H1 (cell line): Measurements from ENCODE around the gene FXYD5. TPM values are rescaled to one million over a fixed set of nuclear protein-coding genes. Genes with fewer than 3 reads are reported as not detected.
A peak's percentile ranks its signal among the peaks of the same experiment; 100 is the strongest.

Source experiments
- CTCF ChIA-PET: fragments of 300-600 bp; sonication (Branson Sonifier 250); formaldehyde crosslinking; loops from one replicate; lab custom pipeline; 2021; ENCODE audit not compliant: partially characterized antibody; lab: Charles Lee
- POLR2A ChIA-PET: fragments of 300-600 bp; sonication (Branson Sonifier 250); formaldehyde crosslinking; loops from one replicate; lab custom pipeline; 2021; ENCODE audit warnings: inconsistent platforms; ENCODE audit not compliant: partially characterized antibody; lab: Charles Lee
- DNase-seq, 2 experiments: peaks; one replicate each; pipeline versions ENCODE4 v3.0.0 to v3.0.0-alpha.2; 2010 to 2022; ENCODE audit warnings: low spot score in 2 of 2, low read depth in 1 of 2, mixed read lengths in 1 of 2
- FAIRE-seq: peaks from 2 replicates; lab custom pipeline; 2011; peaks lifted over from hg19 to GRCh38; lab: Jason Lieb, UNC
- H2AFZ ChIP-seq: 2 replicates; pipeline ENCODE4 v1.8.1; 2012; ENCODE audit warnings: low read length, inconsistent platforms
- H2AK5ac ChIP-seq: 2 replicates; pipeline ENCODE4 v1.6.1; 2013; ENCODE audit warnings: low read depth, low read length
- H2BK120ac ChIP-seq: replicated peaks from 2 replicates; pipeline ENCODE3; 2013; ENCODE audit warnings: low read depth, low read length, inconsistent platforms
- H2BK12ac ChIP-seq: 2 replicates; pipeline ENCODE4 v1.6.1; 2013; ENCODE audit warnings: low read depth, low read length
- H2BK15ac ChIP-seq: 2 replicates; pipeline ENCODE4 v1.6.1; 2013; ENCODE audit warnings: low read length
- H2BK20ac ChIP-seq: 2 replicates; pipeline ENCODE4 v1.6.1; 2013; ENCODE audit warnings: low read length
- H2BK5ac ChIP-seq: 2 replicates; pipeline ENCODE4 v1.6.1; 2013; ENCODE audit warnings: low read depth, low read length
- H3K14ac ChIP-seq: 2 replicates; pipeline ENCODE4 v1.6.1; 2013; ENCODE audit warnings: inconsistent platforms; ENCODE audit not compliant: insufficient read length
- H3K18ac ChIP-seq: 2 replicates; pipeline ENCODE4 v1.6.1; 2013; ENCODE audit warnings: low read length; ENCODE audit errors: extremely low read depth
- H3K23ac ChIP-seq: 2 replicates; pipeline ENCODE4 v1.6.1; 2013; ENCODE audit warnings: inconsistent platforms; ENCODE audit not compliant: insufficient read length
- H3K23me2 ChIP-seq: 2 replicates; pipeline ENCODE4 v1.6.1; 2013; ENCODE audit warnings: low read depth, low read length
- H3K27ac ChIP-seq: 2 replicates; pipeline ENCODE4 v1.6.1; 2011; ENCODE audit warnings: low read depth, low read length, inconsistent platforms
- H3K27me3 ChIP-seq, 4 experiments: replicated peaks in 1 of 4; 1 replicate in 1 of 4; 2 replicates in 3 of 4; pipeline versions ENCODE4 v1.6.1 to v1.8.1; 2011 to 2013; ENCODE audit warnings: low read length in 3 of 4, mild to moderate bottlenecking in 3 of 4, inconsistent platforms in 2 of 4, mixed read lengths in 2 of 4, moderate library complexity in 1 of 4; ENCODE audit not compliant: control insufficient read depth in 3 of 4, insufficient read depth in 3 of 4; ENCODE audit errors: extremely low read depth in 1 of 4
- H3K36me3 ChIP-seq, 4 experiments: 2 replicates each; pipeline versions ENCODE4 v1.6.1 to v1.8.1; 2011 to 2013; ENCODE audit warnings: mild to moderate bottlenecking in 4 of 4, low read length in 3 of 4, moderate library complexity in 2 of 4, control low read depth in 1 of 4, inconsistent platforms in 1 of 4; ENCODE audit not compliant: insufficient read depth in 4 of 4, control insufficient read depth in 2 of 4
- H3K4ac ChIP-seq: replicated peaks from 2 replicates; pipeline ENCODE3; 2013; ENCODE audit warnings: low read length, low read depth, mixed read lengths, inconsistent platforms; ENCODE audit not compliant: insufficient read length
- H3K4me1 ChIP-seq, 4 experiments: replicated peaks in 1 of 4; 1 replicate in 1 of 4; 2 replicates in 3 of 4; pipeline versions ENCODE4 v1.6.1 to v1.8.1; 2011 to 2013; ENCODE audit warnings: low read length in 3 of 4, inconsistent platforms in 2 of 4, mixed read lengths in 1 of 4; ENCODE audit not compliant: insufficient read depth in 4 of 4, control insufficient read depth in 3 of 4
- H3K4me2 ChIP-seq, 2 experiments: 2 replicates each; pipeline versions ENCODE4 v1.6.1 to v1.8.1; 2011 to 2013; ENCODE audit warnings: low read depth in 2 of 2, low read length in 2 of 2, control low read depth in 1 of 2, inconsistent platforms in 1 of 2, mild to moderate bottlenecking in 1 of 2; ENCODE audit not compliant: insufficient read depth in 1 of 2
- H3K4me3 ChIP-seq, 4 experiments: fragments of 200-600, 300-600 bp in 1 of 4; sonication (generic), shearing (Covaris generic), sonication (Bioruptor Twin) in 1 of 4; 2 replicates each; pipeline versions ENCODE4 v1.5.1 to v1.8.1; 2011 to 2016; ENCODE audit warnings: low read length in 4 of 4, low read depth in 3 of 4, control low read depth in 2 of 4, inconsistent platforms in 2 of 4, mild to moderate bottlenecking in 2 of 4, mixed read lengths in 1 of 4, moderate library complexity in 1 of 4; ENCODE audit not compliant: insufficient read depth in 2 of 4; ENCODE audit errors: extremely low read depth in 1 of 4
- H3K56ac ChIP-seq: replicated peaks from 2 replicates; pipeline ENCODE3; 2013; ENCODE audit warnings: low read depth, mild to moderate bottlenecking, mixed read lengths, low read length, inconsistent platforms; ENCODE audit not compliant: insufficient read length
- H3K79me1 ChIP-seq: 2 replicates; pipeline ENCODE4 v1.6.1; 2013; ENCODE audit warnings: low read depth, low read length, control low read depth
- H3K79me2 ChIP-seq, 2 experiments: 2 replicates each; pipeline versions ENCODE4 v1.6.1 to v1.8.1; 2012 to 2013; ENCODE audit warnings: low read length in 2 of 2, mild to moderate bottlenecking in 2 of 2, inconsistent platforms in 1 of 2; ENCODE audit not compliant: insufficient read depth in 2 of 2, control insufficient read depth in 1 of 2
- H3K9ac ChIP-seq, 4 experiments: replicated peaks in 1 of 4; 1 replicate in 1 of 4; 2 replicates in 3 of 4; pipeline versions ENCODE4 v1.6.1 to v1.8.1; 2011 to 2013; ENCODE audit warnings: low read depth in 3 of 4, low read length in 3 of 4, control low read depth in 2 of 4, mild to moderate bottlenecking in 2 of 4, moderate library complexity in 2 of 4, inconsistent platforms in 1 of 4; ENCODE audit errors: extremely low read depth in 1 of 4
- H3K9me3 ChIP-seq, 2 experiments: 2 replicates each; pipeline versions ENCODE4 v1.6.1 to v1.8.1; 2012 to 2013; ENCODE audit warnings: mild to moderate bottlenecking in 2 of 2, moderate library complexity in 2 of 2, control low read depth in 1 of 2, inconsistent platforms in 1 of 2, low read depth in 1 of 2, low read length in 1 of 2, mixed read lengths in 1 of 2; ENCODE audit not compliant: insufficient read depth in 2 of 2
- H4K20me1 ChIP-seq, 2 experiments: replicated peaks in 1 of 2; 2 replicates each; pipeline versions ENCODE3 to v1.8.1; 2011 to 2013; ENCODE audit warnings: inconsistent platforms in 2 of 2, low read length in 2 of 2, mild to moderate bottlenecking in 1 of 2; ENCODE audit not compliant: insufficient read depth in 2 of 2, control insufficient read depth in 1 of 2
- H4K5ac ChIP-seq: 2 replicates; pipeline ENCODE4 v1.6.1; 2013; ENCODE audit warnings: low read length, low read depth, mixed read lengths, inconsistent platforms; ENCODE audit not compliant: insufficient read length
- H4K8ac ChIP-seq: 2 replicates; pipeline ENCODE4 v1.8.0; 2013; ENCODE audit warnings: mild to moderate bottlenecking, moderate library complexity, low read length, inconsistent platforms; ENCODE audit not compliant: insufficient read depth; ENCODE audit errors: extremely low read depth
- H4K91ac ChIP-seq: replicated peaks from 2 replicates; pipeline ENCODE3; 2013; ENCODE audit warnings: low read length, mixed read lengths, inconsistent platforms; ENCODE audit not compliant: insufficient read length
- ASH2L ChIP-seq: fragments of 200-600, 300-600 bp; sonication (generic); IDR thresholded peaks from one replicate; pipeline ENCODE4 v1.7.1; 2017; ENCODE audit warnings: low read length
- BACH1 ChIP-seq: IDR thresholded peaks from 2 replicates; pipeline ENCODE4 v1.6.1; 2012; ENCODE audit warnings: low read length, improper control_type of control experiment
- EZH2 ChIP-seq: fragments of 200-600 bp; sonication (generic); IDR thresholded peaks from 2 replicates; pipeline ENCODE4 v1.7.1; 2012; ENCODE audit warnings: low read depth, mild to moderate bottlenecking, moderate library complexity, low read length, inconsistent platforms; ENCODE audit not compliant: severe bottlenecking
- NRF1 ChIP-seq: IDR thresholded peaks from 2 replicates; pipeline ENCODE4 v1.6.1; 2011; ENCODE audit warnings: mild to moderate bottlenecking, low read depth, low read length, improper control_type of control experiment
- TCF12 ChIP-seq: IDR thresholded peaks from 2 replicates; pipeline ENCODE4 v1.6.1; 2011; ENCODE audit warnings: low read depth, mild to moderate bottlenecking, low read length
- YY1 ChIP-seq: IDR thresholded peaks from 2 replicates; pipeline ENCODE4 v1.6.1; 2011; ENCODE audit warnings: low read depth, mild to moderate bottlenecking, low read length
- WGBS, 2 experiments: shearing (Covaris generic) in 1 of 2; methylation state at CpG; one replicate each; pipeline versions ENCODE4 v1.1.6 to v1.1.7; 2013 to 2015; ENCODE audit warnings: low lambda C conversion rate in 2 of 2, mixed read lengths in 2 of 2, inconsistent platforms in 1 of 2, low coverage in 1 of 2, missing lambda C conversion rate in 1 of 2; ENCODE audit not compliant: insufficient replicate concordance in 2 of 2, insufficient coverage in 1 of 2, insufficient read length in 1 of 2; ENCODE audit errors: extremely low coverage in 1 of 2, missing lambda C conversion rate in 1 of 2; 5-methylcytosine and 5-hydroxymethylcytosine counted together
- polyA plus RNA-seq, 7 experiments: library from polyadenylated mRNA; depleted of rRNA in 3 of 7; stranded (reverse) in 5 of 7; unstranded in 2 of 7; fragments of >200 nt in 5 of 7; fragments of 200-250 nt in 2 of 7; gene quantifications; 1 replicate in 5 of 7; 2 replicates in 1 of 7; 4 replicates in 1 of 7; pipeline versions ENCODE4 v1.2.1 to v1.2.3, GENCODE V29; 2011 to 2013; ENCODE audit warnings: missing spikeins in 2 of 7, mixed read lengths in 2 of 7
- total RNA-seq: library from RNA; stranded (reverse); fragmentation: NEBNext Ultra II Directional; extraction: Animal tissue kit (Norgen Biotek cat#: 25700); gene quantifications from 2 replicates; pipeline ENCODE4 v1.2.1, GENCODE V29; 2021

FXYD5 gene
- total and polyA plus RNA-seq, 2 of the 8 experiments (the other 6 are each of a cell fraction or from before 2014, with no cell fraction given), result 99.0 to 191 TPM

DNA sequence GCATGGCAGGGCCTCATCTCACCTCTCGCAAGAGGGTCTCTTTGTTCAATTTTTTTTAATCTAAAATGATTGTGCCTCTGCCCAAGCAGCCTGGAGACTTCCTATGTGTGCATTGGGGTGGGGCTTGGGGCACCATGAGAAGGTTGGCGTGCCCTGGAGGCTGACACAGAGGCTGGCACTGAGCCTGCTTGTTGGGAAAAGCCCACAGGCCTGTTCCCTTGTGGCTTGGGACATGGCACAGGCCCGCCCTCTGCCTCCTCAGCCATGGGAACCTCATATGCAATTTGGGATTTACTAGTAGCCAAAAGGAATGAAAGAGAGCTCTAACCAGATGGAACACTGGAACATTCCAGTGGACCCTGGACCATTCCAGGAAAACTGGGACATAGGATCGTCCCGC is 31.0 kb upstream of the FXYD5 start:
- Histone ChIP-seq H3K27ac (no peak overlapping the region), H3K4me3 (no peak overlapping the region), H2AFZ (no peak overlapping the region), H3K23me2 (no peaks in the 10 kb centered on the region), H3K79me2 (no peaks in the 10 kb centered on the region), H3K4ac (no peak overlapping the region), H3K4me1 (peaks cover 3 to 16% (median 9%) of the 10 kb centered on the region in 4 experiments; a peak in 6 of 7 replicates), H3K36me3 (no peaks in the 10 kb centered on the region), H4K20me1 (no peaks in the 10 kb centered on the region), H4K5ac (no peak overlapping the region), H3K9me3 (no peaks in the 10 kb centered on the region), H2BK5ac (peak overlapping the region; percentile 64; the same call in 1 of the 2 replicates), H3K79me1 (no peaks in the 10 kb centered on the region), H2AK5ac (no peak overlapping the region), H4K91ac (peak overlapping the region; percentile 94), H2BK12ac (peak overlapping the region; percentile 68; the same call in 1 of the 2 replicates), H3K56ac (no peak overlapping the region), H3K4me2 (no peak overlapping the region; a peak in 1 of 4 replicates), H2BK20ac (peak overlapping the region; percentile 92; the same call in 1 of the 2 replicates)
- WGBS, 2 experiments, result 92% methylated on average over 5 of the region's 5 CpGs; no CpG with 5 or more reads in 1 of the 2 experiments
- POLR2A ChIA-PET, result interaction anchor here (0.9 to 1.2 kb wide), 4 partner anchors 11 to 146 kb away, joined by 3 to 4 read pairs (median 4); partner anchors contain the start of gene LGI4
- DNase-seq, result no peak
- no peak for TF ChIP-seq NRF1
- TF ChIP-seq EZH2, result no peak
- TF ChIP-seq TCF12, result no peak
- TF ChIP-seq YY1, result no peak
- no peak for TF ChIP-seq BACH1
- TF ChIP-seq ASH2L, result no peak
- TF ChIP-seq, all 59 proteins: peak for 0
- Histone ChIP-seq H3K14ac (no peak overlapping the region), H4K8ac (no peak overlapping the region; the same call in 1 of the 2 replicates), H2BK120ac (no peak overlapping the region), H3K27me3 (no peaks in the 10 kb centered on the region; a peak in 1 of 7 replicates), H2BK15ac (peak overlapping the region; percentile 95; the same call in 1 of the 2 replicates), H3K18ac (peak overlapping the region; percentile 55; the same call in 1 of the 2 replicates), H3K9ac (no peak overlapping the region), H3K23ac (no peak overlapping the region)
- FAIRE-seq, result no peak
- CTCF ChIA-PET, result interaction anchor here (1.1 to 4.6 kb wide), 4 partner anchors 8 to 33 kb away, joined by 3 to 41 read pairs (median 7); partner anchors contain the start of genes FXYD3 and LGI4
